CD1c-positive myeloid dendritic cell (primary cell): ENCODE measurements around the gene BCAP31.
"Not testable (repeated sequence)": the region's sequence is repeated elsewhere in the genome, so short reads cannot be mapped to it uniquely, and the experiment has no call there.

Experiments used
- DNase-seq: peaks from one replicate; pipeline ENCODE4 v3.0.0-alpha.2; 2016; ENCODE audit errors: extremely low spot score

The BCAP31 gene

DNA sequence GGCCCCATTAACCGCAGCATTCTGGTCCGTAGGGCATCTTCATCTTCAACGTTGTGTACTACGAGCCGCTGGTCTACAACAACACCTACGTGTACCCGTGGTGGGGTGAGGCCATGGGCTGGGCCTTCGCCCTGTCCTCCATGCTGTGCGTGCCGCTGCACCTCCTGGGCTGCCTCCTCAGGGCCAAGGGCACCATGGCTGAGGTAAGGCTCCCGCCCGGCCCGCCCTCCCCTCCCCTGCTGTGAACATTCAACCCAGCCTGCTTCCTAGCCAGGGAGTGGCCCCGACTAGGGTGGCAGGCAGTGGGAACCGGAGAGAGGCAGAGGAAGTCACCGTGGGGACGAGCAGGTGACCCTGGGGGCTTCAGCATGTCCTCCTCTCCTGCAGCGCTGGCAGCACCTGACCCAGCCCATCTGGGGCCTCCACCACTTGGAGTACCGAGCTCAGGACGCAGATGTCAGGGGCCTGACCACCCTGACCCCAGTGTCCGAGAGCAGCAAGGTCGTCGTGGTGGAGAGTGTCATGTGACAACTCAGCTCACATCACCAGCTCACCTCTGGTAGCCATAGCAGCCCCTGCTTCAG, 29.4 kb downstream of the BCAP31 start:
- no peak for DNase-seq

DNA sequence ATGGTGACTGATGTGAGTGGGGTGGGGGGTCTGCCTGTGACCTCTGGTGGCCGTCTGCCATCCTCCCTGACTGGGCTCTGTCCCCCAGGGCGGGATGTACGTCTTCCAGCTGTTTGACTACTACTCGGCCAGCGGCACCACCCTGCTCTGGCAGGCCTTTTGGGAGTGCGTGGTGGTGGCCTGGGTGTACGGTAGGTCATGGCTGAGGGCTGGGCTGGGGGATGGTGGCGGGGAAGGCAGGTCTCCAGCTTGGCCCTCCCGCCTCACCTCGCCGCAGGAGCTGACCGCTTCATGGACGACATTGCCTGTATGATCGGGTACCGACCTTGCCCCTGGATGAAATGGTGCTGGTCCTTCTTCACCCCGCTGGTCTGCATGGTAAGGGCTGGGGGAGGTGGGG, 29.9 kb downstream of the BCAP31 start:
- DNase-seq = not testable (repeated sequence)

DNA sequence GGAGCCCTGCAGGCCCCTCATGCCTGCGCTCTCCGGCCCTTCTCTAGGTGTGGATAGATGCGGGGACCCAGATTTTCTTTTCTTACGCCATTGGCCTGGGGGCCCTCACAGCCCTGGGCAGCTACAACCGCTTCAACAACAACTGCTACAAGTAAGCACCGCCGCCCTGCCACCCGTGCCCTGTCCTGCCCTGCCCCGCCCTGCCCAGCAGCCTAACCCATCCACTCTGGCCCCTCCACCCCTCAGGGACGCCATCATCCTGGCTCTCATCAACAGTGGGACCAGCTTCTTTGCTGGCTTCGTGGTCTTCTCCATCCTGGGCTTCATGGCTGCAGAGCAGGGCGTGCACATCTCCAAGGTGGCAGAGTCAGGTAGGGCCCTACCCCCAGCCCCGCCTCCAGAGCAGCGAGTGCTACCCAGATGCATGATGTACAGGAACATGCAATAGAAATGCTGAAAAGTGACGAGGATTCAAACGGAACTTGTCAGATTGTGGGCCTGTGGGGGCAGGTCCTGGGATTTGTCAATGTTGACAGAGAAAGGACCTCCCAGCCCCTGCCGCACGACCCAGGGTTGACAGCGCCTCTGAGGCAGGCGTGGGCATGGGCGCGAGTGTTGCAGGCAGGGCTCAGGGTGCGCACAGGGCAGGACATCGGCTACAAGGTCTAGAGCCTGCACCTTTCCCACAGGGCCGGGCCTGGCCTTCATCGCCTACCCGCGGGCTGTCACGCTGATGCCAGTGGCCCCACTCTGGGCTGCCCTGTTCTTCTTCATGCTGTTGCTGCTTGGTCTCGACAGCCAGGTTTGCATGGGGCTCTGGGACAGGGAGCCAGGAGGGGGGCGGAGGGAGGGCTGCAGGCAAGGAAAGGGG, 30.7 kb downstream of the BCAP31 start:
- DNase-seq = no peak

GRCh38 chrX:153692611-153693156, 31.5 kb downstream of the BCAP31 start:
- DNase-seq = no peak

DNA sequence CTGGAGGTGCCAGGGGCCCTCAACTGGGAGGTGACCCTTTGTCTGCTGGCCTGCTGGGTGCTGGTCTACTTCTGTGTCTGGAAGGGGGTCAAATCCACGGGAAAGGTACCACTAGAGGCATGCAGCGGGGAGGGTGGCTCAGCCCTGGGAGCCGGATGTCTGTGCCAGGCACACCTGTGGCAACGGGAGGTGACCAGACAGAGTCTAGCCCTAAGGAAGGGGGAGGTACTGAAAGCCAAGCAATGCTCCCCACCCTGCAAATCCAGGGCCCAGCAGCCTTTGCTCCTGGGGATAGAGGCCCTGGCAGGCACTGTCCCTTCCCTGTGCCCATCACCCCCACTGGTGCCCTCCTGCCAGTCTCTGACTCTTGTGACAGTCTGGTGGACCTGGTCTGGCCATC, 32.2 kb downstream of the BCAP31 start:
- DNase-seq = no peak

DNA sequence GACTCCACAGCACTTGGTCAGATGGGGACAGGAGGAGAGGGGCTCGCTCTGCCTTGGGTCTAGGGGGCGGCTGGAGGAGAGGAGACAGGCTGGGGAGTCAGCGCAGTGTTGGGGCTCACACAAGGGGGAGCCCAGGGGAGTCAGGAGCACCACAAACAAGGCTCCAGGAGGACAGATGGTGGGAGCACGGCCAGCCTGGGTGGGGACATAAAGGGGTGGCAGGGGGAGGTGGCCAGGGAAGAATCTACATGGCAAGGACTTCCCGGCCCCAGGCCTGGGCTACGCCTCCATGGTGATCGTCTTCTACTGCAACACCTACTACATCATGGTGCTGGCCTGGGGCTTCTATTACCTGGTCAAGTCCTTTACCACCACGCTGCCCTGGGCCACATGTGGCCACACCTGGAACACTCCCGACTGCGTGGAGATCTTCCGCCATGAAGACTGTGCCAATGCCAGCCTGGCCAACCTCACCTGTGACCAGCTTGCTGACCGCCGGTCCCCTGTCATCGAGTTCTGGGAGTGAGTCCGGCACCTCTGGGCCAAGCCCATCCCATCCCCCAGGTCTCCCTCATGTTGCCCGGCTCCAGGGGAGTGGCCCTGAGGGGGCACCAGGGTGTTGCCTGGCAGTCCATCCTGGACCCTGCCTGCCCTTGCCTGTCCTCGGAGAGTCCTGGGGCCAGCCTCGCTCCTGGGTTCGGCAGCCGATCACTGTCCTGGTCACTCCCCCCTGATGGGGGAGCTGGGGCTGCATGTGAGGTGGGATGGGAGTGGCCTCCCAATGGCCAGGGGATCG, 33.0 kb downstream of the BCAP31 start:
- not testable (repeated sequence) for DNase-seq

DNA sequence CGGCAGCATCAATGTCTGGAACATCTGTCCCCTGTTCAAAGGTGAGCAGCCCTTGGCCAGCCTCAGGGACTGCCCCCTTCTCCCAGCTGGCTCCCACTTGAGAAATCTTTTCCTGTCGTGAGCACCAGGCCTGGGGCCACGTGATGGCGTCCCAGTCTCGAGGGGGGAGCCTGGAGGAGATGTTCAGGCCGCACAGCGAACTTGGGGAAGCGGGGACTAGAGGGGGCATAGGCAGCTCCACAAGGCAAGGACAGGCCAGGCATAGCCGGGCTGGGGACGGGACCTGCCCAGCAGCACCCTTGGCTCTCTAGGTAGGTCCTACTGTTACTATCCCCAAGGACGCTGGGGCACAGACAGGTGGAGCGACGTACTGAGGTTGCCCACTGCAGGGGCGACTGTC, 33.7 kb downstream of the BCAP31 start:
- no peak for DNase-seq

GRCh38 chrX:153689654-153690465, 34.3 kb downstream of the BCAP31 start:
- DNase-seq = no peak

GRCh38 chrX:153688911-153689590, 35.1 kb downstream of the BCAP31 start:
- DNase-seq = no peak

DNA sequence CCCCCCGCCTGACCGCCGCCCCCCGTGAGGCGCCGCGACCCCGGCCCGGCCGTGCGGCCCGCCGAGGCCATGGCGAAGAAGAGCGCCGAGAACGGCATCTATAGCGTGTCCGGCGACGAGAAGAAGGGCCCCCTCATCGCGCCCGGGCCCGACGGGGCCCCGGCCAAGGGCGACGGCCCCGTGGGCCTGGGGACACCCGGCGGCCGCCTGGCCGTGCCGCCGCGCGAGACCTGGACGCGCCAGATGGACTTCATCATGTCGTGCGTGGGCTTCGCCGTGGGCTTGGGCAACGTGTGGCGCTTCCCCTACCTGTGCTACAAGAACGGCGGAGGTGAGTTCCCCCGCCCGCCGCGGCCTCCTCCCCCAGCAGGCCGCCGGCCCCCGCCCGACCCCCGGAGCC, 35.7 kb downstream of the BCAP31 start:
- no peak for DNase-seq

DNA sequence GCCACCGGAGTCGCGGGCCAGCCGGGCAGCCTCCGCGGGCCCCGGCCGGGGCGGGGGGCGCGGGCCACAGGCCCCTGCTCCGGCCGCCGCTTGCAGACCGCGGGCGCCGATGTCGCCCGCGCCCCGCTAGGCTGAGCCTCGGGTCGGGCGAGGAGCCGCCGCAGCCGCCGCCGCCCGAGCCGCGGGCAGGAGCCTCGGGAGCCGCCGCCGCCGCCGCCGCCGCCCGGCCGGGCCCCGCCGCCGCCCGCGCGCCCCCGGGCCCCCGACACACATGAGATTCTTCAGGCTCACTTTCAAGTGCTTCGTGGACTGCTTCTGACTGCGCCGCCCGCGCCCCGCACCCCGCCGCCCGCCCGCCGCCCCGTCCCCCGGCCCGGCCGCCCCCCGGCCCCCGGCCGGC, 36.1 kb downstream of the BCAP31 start:
- no peak for DNase-seq

DNA sequence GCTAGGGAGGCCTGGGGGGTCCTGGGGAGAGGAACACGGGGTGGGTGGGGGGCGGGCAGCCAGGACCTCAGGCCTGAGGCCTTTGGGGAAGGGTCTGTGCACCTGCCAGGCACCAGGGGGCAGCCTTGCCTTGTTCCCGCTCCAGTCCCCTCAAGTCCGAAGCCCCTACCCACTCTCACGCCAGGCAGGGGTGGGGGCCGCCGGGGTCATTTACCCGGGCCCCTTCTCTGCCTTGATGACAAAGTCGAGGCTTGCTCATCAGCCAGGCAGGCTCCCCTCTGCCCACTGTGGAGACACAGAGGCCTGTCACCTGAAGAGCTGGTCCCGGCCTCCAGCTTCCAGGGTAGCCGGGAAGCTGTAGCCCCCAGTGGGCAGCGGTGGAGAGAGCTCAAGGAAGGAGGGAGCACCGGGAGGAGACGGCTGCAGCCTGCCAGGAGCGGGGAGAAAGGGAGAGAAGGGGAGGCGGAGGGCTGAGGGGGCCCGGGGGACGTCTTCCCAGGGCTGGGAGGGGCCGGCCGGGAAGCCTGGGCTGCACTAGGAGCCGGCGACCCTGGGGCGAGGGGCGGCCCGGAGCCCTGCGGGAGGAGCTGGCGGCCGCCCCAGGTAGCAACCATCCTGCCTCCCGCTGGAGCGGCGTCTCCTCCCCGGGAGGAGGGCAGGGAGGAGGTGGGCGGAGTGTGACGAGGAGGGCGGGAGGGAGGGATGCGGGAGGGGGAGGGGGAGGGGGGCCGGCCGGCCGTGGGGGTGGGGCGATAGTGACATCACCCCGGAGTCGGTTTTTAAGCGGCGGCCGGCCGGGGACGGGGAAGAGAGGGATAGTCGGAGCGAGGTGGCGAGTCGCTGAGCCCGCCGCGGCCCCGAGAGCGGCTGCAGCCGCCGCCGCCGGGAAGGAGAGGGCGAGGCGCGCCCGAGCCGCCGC, 36.8 kb downstream of the BCAP31 start, which contains the start of gene SLC6A8:
TSS of gene SLC6A8 (plus strand) at position 806 of the 919 bp plus-strand sequence. CDS start 649 bp downstream, outside the sequence.
- DNase-seq = peak; percentile 43

- DNase-seq = no peak
Measured at GRCh38 chrX:153686711-153687110, 37.5 kb downstream of the BCAP31 start.

DNA sequence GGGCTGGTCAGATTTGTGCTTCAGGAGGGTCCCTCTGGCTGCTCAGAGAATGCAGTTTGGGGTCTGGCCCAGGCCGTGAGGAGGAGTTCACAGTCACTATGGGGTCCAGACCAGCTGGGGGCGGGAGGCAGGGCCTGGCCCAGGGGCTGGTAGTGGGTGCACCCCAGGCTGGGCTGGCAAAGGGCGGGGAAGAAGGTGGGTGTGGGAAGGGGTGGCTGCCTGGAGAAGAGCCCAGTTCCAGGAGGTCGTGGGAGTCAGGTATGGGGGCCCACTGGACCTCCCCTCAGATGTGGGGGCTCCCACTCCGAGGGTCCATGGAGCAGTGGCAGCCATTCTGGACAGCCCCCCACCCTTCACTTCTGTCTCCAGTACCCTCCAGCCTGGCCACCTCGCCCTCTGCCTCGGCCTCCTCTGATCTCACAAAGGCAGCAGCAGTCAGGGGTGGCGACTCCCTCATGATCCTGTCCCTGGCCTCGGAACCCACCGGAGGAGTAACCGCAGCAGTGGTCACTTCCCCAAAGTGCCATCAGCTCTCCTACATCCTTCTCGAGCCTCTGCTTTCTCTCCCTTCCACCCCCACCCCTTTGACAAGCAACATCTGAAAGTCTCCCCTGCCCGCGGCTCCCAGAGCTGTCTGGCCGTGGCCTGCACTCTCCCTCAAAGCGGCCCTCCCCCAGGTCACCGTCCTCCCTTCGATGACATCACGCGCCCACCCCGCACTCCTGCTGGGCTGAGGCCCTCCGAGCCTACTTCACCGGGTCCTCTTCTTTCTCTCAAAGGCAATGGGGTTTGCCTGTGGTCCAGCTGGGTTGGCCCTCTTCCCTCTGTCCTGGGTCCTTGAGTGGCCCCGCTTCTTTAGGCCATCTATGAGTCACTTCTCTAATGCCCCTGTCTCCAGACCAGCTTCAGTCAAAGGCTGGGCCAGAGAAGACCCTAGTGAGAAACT, 38.2 kb downstream of the BCAP31 start:
- peak; percentile 29 for DNase-seq

DNA sequence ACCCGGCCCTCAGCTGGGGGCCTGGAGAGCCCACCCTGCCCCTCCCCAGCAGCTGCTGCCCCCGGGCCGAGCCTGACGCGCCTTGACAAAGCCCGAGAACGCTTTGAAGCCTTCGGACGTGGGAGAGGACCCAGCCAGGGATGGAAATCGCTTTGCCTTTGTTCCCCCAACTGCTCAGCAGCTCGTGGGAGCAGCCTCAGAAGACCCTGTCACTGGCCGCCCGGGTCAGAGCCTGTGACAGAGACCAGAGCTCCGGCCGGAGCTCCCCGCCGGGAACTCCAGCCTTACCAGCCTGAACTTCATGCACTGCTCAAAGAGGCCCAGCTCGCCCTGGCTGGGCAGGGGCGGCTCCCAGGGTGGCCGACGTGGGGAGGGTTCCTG, 39.0 kb downstream of the BCAP31 start:
- no peak for DNase-seq

DNA sequence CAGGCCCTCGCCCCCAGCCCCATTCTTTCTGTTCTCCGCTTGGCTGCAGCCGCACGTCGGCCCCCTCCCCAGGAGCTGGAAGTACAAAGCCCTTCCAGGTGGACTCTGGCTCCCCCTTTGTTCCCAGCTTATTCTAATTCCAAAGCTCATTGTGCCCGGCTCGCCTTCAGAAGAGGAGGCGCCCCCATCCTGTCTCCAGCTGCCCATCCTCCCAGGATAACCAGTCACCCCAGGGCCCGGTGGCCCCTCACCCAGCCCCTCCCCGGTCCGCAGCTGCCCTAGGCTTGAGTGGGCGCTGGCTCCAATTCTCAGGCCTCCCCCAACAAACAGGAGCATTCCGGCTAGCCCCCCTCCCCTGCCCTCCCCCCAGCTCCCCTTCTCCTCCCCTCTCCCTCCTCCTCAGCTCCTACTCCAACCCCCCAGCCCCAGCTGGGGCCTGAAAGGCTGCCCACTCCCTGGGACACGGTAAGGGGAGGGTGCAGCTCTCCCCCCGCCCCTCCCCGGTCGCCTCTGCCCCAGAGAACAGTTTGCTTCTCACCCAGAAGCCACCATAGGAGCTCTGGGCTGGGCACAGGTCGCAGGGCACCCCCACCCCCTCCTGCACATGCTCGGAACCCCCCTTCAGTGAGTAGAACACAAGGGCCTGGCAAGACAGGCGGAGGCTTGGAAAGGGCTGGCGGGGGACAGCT, 39.6 kb downstream of the BCAP31 start:
- no peak for DNase-seq

GRCh38 chrX:153683486-153683885, 40.7 kb downstream of the BCAP31 start:
- DNase-seq = not testable (repeated sequence)

DNA sequence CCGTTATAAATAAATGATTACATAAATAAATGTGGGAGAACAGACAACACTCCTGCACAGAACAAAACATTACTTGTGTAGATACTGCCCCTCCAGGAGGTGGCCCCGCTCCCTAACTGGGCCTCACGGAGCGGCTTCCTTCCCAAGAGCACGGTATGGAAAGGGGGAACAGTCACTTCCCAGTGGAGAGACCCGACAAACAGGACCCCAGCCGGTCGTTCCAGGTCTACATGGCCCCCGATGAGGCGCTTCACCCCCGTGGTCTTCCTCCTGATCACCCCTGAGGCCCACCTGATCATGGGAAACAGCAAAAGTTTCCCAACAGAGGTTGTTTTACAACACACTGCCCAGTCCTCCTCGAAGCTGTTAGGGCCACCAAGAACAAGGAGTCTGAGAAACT, 43.0 kb downstream of the BCAP31 start:
- no peak for DNase-seq
